GM11168 (cell line): Measurements from ENCODE around the gene FPR1.

Source experiments
- in situ Hi-C: fragments of 300-500 bp; cut with MboI; formaldehyde crosslinking; loops from one replicate; pipeline ENCODE4 v1.12.0; 2022; ENCODE audit warnings: low sequenced_read_pairs; ENCODE audit not compliant: unreplicated experiment

The FPR1 gene

DNA sequence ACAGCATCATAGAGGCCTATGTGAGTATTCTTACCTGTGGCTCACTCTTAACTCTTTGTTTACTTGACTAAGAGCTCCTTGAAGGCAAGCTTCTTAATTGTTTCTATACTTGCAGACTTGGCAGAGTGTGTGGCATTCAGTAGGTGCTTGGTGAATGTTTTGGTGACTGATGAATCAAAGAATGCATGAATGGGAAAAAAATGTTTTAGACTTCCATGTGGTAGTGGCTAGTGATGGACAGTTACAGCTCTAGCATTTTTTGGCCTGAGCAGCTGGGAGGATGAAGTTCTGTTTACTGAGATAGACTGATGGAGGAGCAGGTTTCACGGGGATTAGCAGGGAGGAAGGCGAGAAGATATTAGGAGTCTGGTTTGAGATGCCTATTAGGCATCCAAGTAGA lies 41.5 kb downstream of the FPR1 start:
- in situ Hi-C loops, result no loop called here

DNA sequence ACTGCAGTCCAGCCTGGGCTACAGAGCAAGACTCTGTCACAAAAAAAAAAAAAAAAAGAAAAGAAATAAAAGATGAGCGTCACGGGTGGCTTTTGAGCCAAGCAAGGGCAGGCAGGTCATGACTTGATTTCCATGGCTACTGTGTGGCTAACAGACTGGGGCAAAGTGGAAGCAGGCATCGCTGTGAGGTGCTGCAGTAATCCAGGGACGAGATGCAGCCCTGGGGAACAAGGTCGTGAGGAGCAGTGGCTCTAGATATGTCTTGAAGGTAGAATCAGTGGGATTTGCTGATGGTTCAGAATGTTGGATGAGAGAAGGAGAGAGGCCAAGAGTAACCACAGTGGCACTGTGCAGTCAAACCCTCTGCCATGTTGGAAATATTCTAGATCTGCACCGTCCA lies 42.1 kb downstream of the FPR1 start:
- in situ Hi-C loops, result no loop called here

DNA sequence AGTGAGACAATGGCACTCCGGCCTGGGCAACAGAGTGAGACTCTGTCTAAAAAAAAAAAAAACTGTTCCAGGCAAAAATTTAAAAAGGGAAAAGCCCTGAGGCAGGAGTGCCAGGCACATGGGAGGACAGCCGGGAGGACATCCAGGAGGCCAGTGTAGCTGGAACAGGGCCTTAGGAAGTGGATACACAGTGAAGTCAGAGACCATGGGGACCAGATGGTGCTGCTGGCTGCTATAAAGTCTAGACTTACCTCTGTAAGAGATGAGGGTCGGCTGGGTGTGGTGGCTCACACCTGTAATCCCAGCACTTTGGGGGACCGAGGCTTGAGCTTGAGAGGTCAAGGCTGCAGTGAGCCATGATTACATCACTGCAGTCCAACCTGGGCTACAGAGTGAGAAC lies 42.9 kb downstream of the FPR1 start:
- in situ Hi-C loops, result no loop called here

DNA sequence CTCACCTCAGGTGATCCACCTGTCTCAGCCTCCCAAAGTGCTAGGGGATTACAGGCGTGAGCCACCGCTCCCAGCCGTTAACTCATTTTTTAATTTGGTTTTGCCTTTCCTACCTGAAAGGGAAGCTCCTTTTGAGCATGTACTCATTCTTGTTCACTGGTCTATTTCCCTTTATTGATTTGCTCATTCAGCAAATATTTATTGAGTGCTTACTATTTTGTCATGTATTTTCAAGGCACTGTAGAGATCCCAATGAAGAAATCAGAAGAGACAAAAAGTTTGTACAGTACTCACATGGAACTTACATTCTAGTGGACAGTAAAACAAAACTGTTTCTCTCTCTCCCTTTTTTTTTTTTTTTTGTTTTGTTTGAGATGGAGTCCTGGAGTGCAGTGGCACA lies 44.8 kb downstream of the FPR1 start:
- in situ Hi-C loops, result no loop called here

- in situ Hi-C loops, result no loop called here
These were observed 45.4 kb downstream of the FPR1 start for GRCh38 chr19:51706296-51706695.

GRCh38 chr19:51704626-51705025 lies 47.1 kb downstream of the FPR1 start:
- in situ Hi-C loops, result no loop called here

DNA sequence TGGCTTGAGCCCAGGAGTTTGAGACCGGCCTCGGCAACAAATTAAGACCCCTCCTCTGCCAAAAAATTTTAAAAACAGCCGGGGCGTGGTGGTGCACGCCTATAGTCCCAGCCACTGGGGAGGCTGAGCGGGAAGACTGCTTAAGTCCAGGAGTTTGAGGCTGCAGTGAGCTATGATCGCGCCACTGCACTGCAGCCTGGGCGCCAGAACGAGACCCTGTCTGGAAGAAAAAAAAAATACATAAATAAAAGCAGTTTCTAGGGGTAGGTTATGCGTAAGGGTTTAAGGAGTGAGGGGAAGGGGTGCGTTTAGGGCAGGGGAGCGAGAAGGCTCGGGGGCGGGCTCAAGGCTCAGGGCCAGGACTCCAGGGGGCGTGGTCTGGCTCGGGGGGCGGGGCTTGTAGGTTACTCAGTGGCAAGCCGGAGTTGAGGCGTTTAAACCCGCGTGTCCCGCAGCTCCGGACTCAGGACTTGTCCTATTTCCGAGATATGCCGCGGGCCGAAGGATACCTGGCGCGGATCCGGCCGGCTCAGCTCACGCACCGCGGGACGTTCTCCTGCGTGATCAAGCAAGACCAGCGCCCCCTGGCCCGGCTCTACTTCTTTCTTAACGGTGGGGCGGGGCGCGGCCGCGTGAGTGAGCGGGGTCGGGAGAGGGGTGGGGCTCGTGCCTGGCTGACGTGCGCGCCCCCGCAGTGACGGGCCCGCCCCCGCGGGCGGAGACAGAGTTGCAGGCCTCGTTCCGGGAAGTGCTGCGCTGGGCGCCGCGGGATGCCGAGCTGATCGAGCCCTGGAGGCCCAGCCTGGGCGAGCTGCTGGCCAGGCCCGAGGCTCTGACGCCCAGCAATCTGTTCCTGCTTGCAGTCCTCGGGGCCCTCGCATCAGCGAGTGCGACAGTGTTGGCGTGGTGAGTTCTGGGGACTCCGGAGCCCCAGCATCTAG lies 47.8 kb downstream of the FPR1 start:
- in situ Hi-C loops, result no loop called here

DNA sequence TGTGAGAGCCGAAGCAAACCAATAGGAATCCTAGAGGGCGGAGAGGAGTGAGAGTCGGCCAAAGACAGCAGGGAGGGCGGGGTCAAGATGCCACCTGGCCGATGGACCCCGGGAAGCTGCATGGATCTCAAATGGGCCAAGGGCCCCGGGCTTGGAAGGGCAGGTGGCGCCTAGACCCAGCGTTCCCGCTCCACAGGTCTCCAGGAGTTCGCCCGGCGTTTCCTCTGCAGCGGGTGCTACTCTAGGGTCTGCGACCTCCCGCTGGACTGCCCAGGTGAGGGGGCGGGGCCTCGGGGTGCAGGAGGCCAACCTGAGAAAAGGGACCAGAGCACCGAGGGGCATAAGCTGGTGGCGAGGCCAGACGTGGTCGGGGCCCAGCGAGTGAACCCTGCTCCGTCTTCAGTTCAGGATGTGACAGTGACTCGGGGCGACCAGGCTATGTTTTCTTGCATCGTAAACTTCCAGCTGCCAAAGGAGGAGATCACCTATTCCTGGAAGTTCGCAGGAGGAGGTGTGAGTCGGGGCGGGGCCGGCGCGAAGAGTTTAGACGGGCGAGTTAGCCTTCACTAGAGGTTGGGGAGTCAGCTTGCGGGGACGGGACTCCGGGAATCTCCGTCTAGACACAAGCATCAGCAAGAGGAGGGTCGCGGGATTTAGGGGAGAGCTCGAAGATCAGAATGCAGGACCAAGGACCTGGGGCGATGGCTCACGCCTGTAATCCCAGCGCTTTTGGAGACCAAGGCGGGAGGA lies 48.7 kb downstream of the FPR1 start:
- in situ Hi-C loops, result no loop called here

- in situ Hi-C loops, result no loop called here
These were observed 49.4 kb downstream of the FPR1 start for GRCh38 chr19:51702103-51702824.

DNA sequence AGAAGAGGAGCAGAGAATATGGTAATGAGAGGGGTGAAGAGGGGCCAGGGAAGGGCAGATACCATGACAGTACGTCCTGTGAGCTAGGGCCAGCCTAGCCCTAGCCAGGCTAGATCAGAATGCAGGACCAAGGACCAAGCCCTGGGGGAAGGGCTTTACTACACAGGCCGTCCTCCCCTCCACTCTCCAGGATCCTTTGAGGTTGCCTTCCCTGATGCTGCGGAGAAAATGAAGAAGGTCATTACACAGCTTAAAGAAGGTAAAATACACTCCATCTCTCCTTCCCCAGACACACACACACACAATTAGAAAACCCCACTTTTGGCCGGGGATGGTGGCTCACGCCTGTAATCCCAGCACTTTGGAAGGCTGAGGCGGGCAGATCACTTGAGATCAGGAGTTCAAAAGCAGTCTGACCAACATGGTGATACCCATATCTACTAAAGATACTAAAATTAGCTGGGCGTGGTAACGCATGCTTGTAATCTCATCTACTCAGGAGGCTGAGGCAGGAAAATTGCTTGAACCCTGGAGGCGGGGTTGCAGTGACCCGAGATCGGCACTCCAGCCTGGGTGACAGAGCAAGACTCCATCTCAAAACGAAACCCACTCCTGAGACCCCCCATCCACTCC lies 50.1 kb downstream of the FPR1 start:
- in situ Hi-C loops, result no loop called here

DNA sequence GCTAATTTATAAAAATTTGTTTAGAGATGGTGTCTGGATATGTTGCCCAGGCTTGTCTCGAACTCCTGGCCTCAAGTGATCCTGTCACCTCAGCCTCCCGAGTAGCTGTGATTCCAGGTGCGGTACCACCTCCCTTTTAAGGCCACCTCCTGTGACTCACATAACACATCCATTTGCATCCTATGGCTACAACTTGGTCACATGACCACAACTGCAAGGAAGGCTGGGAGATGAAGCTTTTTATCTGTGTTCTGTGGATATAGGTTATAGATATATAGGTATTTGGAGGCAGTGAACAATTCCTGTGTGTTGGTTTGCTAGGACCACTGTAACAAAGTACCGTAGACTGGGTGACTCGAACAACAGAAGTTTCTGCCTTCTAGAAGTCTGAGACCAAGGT lies 52.5 kb downstream of the FPR1 start:
- in situ Hi-C loops, result no loop called here

- in situ Hi-C loops, result no loop called here
These were observed 53.4 kb downstream of the FPR1 start for GRCh38 chr19:51698296-51698695.

DNA sequence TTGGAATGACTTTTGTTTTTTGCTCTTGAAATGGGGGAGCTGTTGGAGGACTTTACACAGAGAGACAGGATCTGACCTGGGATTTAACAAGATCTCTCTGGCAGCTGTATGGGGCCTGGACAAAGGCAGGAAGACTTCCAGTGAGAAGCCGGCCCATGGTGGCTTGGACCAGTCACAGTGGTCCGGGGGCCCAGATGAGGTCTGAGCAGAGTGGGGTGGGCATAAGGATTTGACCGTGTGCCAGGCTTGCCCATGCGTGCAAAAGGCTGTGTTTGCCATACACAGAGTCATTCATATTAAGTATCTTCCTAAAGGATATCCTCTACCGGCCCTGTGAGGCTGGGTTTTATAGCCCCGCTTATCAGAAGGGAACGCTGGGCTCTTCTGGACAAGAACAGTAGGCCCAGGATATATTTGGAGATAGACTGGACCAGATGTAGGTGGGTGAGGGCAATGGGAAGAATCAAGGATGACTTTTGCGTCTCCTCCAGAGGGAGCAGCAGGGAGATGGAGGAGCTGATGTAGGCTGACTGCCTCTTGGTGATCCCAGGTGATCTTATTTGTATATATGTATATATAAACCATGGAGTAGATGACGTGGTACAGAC lies 54.4 kb downstream of the FPR1 start:
- in situ Hi-C loops, result no loop called here

DNA sequence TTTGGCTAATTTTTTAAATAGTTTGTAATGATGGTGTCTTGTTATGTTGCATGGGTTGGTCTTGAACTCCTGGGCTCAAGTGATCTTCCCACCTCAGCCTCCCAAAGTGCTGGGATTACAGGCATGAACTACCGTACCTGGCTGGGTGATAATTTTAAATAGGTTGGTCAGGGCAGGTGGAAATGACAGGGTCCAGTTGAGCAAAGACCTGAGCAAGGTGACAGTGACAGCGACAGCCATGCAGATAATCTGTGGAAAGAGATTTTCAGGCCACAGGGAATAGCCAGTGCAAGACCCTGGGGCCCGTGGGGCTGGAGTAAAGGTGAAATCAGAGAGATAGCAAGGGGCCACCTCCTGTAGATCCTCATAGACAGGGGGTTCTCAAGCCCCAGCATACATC lies 55.1 kb downstream of the FPR1 start:
- in situ Hi-C loops, result no loop called here
